Stimulated activated naive CD8-positive, alpha-beta T cell treated with anti-CD3 and anti-CD28 coated beads, Interleukin-15, amount 100 ng/mL, for 72 hours (primary cell): ENCODE data around the gene HEXIM2.
A peak's percentile ranks its signal among the peaks of the same experiment; 100 is the strongest.
"Not testable (repeated sequence)": the region's sequence is repeated elsewhere in the genome, so short reads cannot be mapped to it uniquely, and the experiment has no call there.

Source experiments
- ATAC-seq: fragments of 150-1000 bp; cut with Tn5 transposase; 2 replicates; pipeline ENCODE4 v1.10.0; 2021; ENCODE audit warnings: mild to moderate bottlenecking, moderate library complexity
- DNase-seq, 2 donors: peaks; one replicate each; pipeline ENCODE4 v3.0.0; 2021 to 2022
- H3K27ac Mint-ChIP-seq, 2 donors: one replicate each; pipeline ENCODE4 v1.8.0; 2022; ENCODE audit warnings: mild to moderate bottlenecking in 2 of 2, mixed read lengths in 2 of 2, moderate library complexity in 2 of 2
- H3K27me3 Mint-ChIP-seq: one replicate; pipeline ENCODE4 v1.8.0; 2022; ENCODE audit warnings: mixed read lengths
- H3K4me1 Mint-ChIP-seq: one replicate; pipeline ENCODE4 v1.8.0; 2022; ENCODE audit warnings: mild to moderate bottlenecking, mixed read lengths
- H3K4me3 Mint-ChIP-seq, 2 donors: one replicate each; pipeline ENCODE4 v1.8.0; 2022; ENCODE audit warnings: mild to moderate bottlenecking in 2 of 2, mixed read lengths in 2 of 2, moderate library complexity in 1 of 2
- H3K9me3 Mint-ChIP-seq, 2 donors: one replicate each; pipeline ENCODE4 v1.8.0; 2022; ENCODE audit warnings: mixed read lengths in 2 of 2

HEXIM2 gene

GRCh38 chr17:45197555-45198334, 36.1 kb downstream of the HEXIM2 start:
- no peak overlapping the region for H3K4me3 Mint-ChIP-seq

GRCh38 chr17:45200701-45201100, 39.0 kb downstream of the HEXIM2 start:
- peaks cover 13% of the 10 kb centered on the region for H3K4me1 Mint-ChIP-seq

More at GRCh38 chr17:45197555-45198334, 36.1 kb downstream of the HEXIM2 start:
- peak; percentile 100 for ATAC-seq
- peaks cover 13% of the 10 kb centered on the region for H3K4me1 Mint-ChIP-seq
- H3K27me3 Mint-ChIP-seq, result no peaks in the 10 kb centered on the region
- no peaks in the 10 kb centered on the region for H3K9me3 Mint-ChIP-seq
- DNase-seq, result peak; percentile 90 to 93
- H3K27ac Mint-ChIP-seq, result peak overlapping the region in 1 of 2 donors; percentile 19

GRCh38 chr17:45201457-45201856, 39.8 kb downstream of the HEXIM2 start:
- H3K27me3 Mint-ChIP-seq, result no peaks in the 10 kb centered on the region
- peaks cover 13% of the 10 kb centered on the region for H3K4me1 Mint-ChIP-seq
- DNase-seq (no peak), ATAC-seq (no peak)
- H3K4me3 Mint-ChIP-seq, result no peak overlapping the region
- no peaks in the 10 kb centered on the region for H3K9me3 Mint-ChIP-seq
- H3K27ac Mint-ChIP-seq, result no peak overlapping the region

More at GRCh38 chr17:45200701-45201100, 39.0 kb downstream of the HEXIM2 start:
- H3K4me3 Mint-ChIP-seq, result no peak overlapping the region
- H3K27ac Mint-ChIP-seq, result no peak overlapping the region
- ATAC-seq, result no peak
- no peak for DNase-seq
- no peaks in the 10 kb centered on the region for H3K9me3 Mint-ChIP-seq
- H3K27me3 Mint-ChIP-seq, result no peaks in the 10 kb centered on the region

- H3K4me3 Mint-ChIP-seq, DNase-seq, H3K27ac Mint-ChIP-seq, ATAC-seq, H3K27me3 Mint-ChIP-seq, H3K9me3 Mint-ChIP-seq: not testable (repeated sequence)
- H3K4me1 Mint-ChIP-seq, result peaks cover 13% of the 10 kb centered on the region
Observed at GRCh38 chr17:45201880-45202279, 40.2 kb downstream of the HEXIM2 start.

- DNase-seq (peak; percentile 79 to 82), ATAC-seq (no peak)
- Mint-ChIP-seq H3K27ac (peak overlapping the region in 1 of 2 donors; percentile 50), H3K4me1 (peaks cover 48% of the 10 kb centered on the region), H3K9me3 (no peaks in the 10 kb centered on the region), H3K27me3 (no peaks in the 10 kb centered on the region), H3K4me3 (peak overlapping the region; percentile 85 to 97)
Observed at GRCh38 chr17:45218895-45219661, 57.4 kb downstream of the HEXIM2 start.
